Motor neuron (in vitro differentiated cells): Measurements from ENCODE around the gene NR6A1. TPM values are rescaled to one million over a fixed set of nuclear protein-coding genes. Genes with fewer than 3 reads are reported as not detected.

Experiments
- ATAC-seq, 8 experiments: fragments of 200-7000 bp; cut with Tn5 transposase; replicated peaks in 6 of 8; 2 replicates each; pipeline ENCODE4 v1.8.0; 2021; ENCODE audit warnings: mild to moderate bottlenecking in 8 of 8, moderate library complexity in 8 of 8
- H3K27ac ChIP-seq, 2 donors: fragments of 250-450 bp; sonication (Bioruptor Pico); 2 replicates each; pipeline ENCODE4 v1.9.0; 2021; ENCODE audit warnings: antibody characterized with exemption in 2 of 2, mild to moderate bottlenecking in 2 of 2, moderate library complexity in 1 of 2
- H3K4me1 ChIP-seq, 2 donors: fragments of 250-450 bp; sonication (Bioruptor Pico); replicated peaks in 1 of 2; 2 replicates each; pipeline ENCODE4 v1.6.1; 2021; ENCODE audit warnings: antibody characterized with exemption in 2 of 2, mild to moderate bottlenecking in 2 of 2, moderate library complexity in 1 of 2
- H3K4me3 ChIP-seq, 5 donors: fragments of 250-450 bp; sonication (Bioruptor Pico); 2 replicates each; pipeline ENCODE4 v1.9.0; 2021; ENCODE audit warnings: antibody characterized with exemption in 5 of 5, mild to moderate bottlenecking in 5 of 5, moderate library complexity in 4 of 5
- whole genome bisulfite sequencing, 10 experiments: fragments of 450-650 bp; shearing (Covaris generic); methylation state at CpG; one replicate each; pipeline ENCODE4 v1.0.0; 2022; 5-methylcytosine and 5-hydroxymethylcytosine counted together
- in situ Hi-C, 9 experiments: fragments of 400-800 bp; cut with MboI; loops; one replicate each; pipeline ENCODE4 v1.15.0; 2021; ENCODE audit warnings: low sequenced_read_pairs in 9 of 9, low pct_unique_long_range_greater_than_20kb in 2 of 9; ENCODE audit not compliant: unreplicated experiment in 9 of 9
- total RNA-seq, 8 experiments: library from RNA; unstranded; fragments of 300-600 nt; gene quantifications; 2 replicates each; pipeline versions ENCODE4 v1.2.3 to v1.2.4, GENCODE V29; 2022

NR6A1 gene
- total RNA-seq, 8 experiments from 2014 or later: 0.46 to 29.0 (median 3.7) TPM

- 33 to 100% (median 80%) methylated on average over 1 to 4 of the region's 4 CpGs; no CpG with 5 or more reads in 1 of the 10 experiments for WGBS, 10 experiments
- in situ Hi-C loops: no loop called here
These were observed 203.7 kb downstream of the NR6A1 start for GRCh38 chr9:124567362-124567761.

GRCh38 chr9:124562328-124562727 is 208.8 kb downstream of the NR6A1 start:
- ATAC-seq: peak in 3 of 8 experiments; percentile 45 to 58 (median 47)
- in situ Hi-C loops: no loop called here
- H3K4me3 ChIP-seq: no peak overlapping the region
- H3K27ac ChIP-seq: no peak overlapping the region
- H3K4me1 ChIP-seq: peaks cover 9% of the 10 kb centered on the region in 2 donors
- 17 to 75% (median 58%) methylated on average over 1 to 6 of the region's 6 CpGs; no CpG with 5 or more reads in 3 of the 10 experiments for WGBS, 10 experiments

More at GRCh38 chr9:124567362-124567761, 203.7 kb downstream of the NR6A1 start:
- Histone ChIP-seq H3K4me3 (no peak overlapping the region), H3K27ac (no peak overlapping the region), H3K4me1 (peaks cover 5 to 10% of the 10 kb centered on the region in 2 donors)
- no peak for ATAC-seq

GRCh38 chr9:124559871-124560270 is 211.2 kb downstream of the NR6A1 start:
- ATAC-seq: peak in 3 of 8 experiments; percentile 26 to 59 (median 34)
- Histone ChIP-seq H3K27ac (no peak overlapping the region), H3K4me3 (no peak overlapping the region), H3K4me1 (peaks cover 9% of the 10 kb centered on the region in 2 donors)
- in situ Hi-C loops: loop anchor here in 1 of 9 experiments (10.0 kb wide), 1 partner anchor 55 kb away; no protein-coding TSS in a partner anchor
- 0 to 100% (median 75%) methylated on average over 1 to 2 of the region's 2 CpGs; no CpG with 5 or more reads in 3 of the 10 experiments for WGBS, 10 experiments

- WGBS, 10 experiments: 54 to 100% (median 92%) methylated on average over 1 to 4 of the region's 4 CpGs; no CpG with 5 or more reads in 2 of the 10 experiments
- no peak overlapping the region for H3K4me3 ChIP-seq
- H3K4me1 ChIP-seq: peaks cover 9% of the 10 kb centered on the region in 2 donors
- ATAC-seq: no peak
- H3K27ac ChIP-seq: no peak overlapping the region
- in situ Hi-C loops: loop anchor here in 1 of 9 experiments (10.0 kb wide), 1 partner anchor 56 kb away; no protein-coding TSS in a partner anchor
These were observed 212.2 kb downstream of the NR6A1 start for GRCh38 chr9:124558777-124559470.

- WGBS, 10 experiments: 63 to 100% (median 93%) methylated on average over 1 to 3 of the region's 3 CpGs; no CpG with 5 or more reads in 2 of the 10 experiments
- Histone ChIP-seq H3K27ac (no peak overlapping the region), H3K4me3 (no peak overlapping the region), H3K4me1 (peaks cover 9% of the 10 kb centered on the region in 2 donors)
- no peak for ATAC-seq
- in situ Hi-C loops: loop anchor here in 1 of 9 experiments (10.0 kb wide), 1 partner anchor 57 kb away; no protein-coding TSS in a partner anchor
These were observed 213.2 kb downstream of the NR6A1 start for GRCh38 chr9:124557895-124558294.

- Histone ChIP-seq H3K27ac (no peak overlapping the region), H3K4me1 (peaks cover 0 to 2% of the 10 kb centered on the region in 2 donors), H3K4me3 (no peak overlapping the region)
- WGBS, 10 experiments: 58 to 100% (median 86%) methylated on average over 1 to 3 of the region's 3 CpGs; no CpG with 5 or more reads in 1 of the 10 experiments
- in situ Hi-C loops: loop anchor here in 1 of 9 experiments (10.0 kb wide), 1 partner anchor 60 kb away; no protein-coding TSS in a partner anchor
- ATAC-seq: no peak
These were observed 216.1 kb downstream of the NR6A1 start for GRCh38 chr9:124555043-124555442.

- WGBS, 10 experiments: 35 to 100% (median 91%) methylated on average over 1 to 3 of the region's 3 CpGs; no CpG with 5 or more reads in 1 of the 10 experiments
- in situ Hi-C loops: loop anchor here in 1 of 9 experiments (10.0 kb wide), 1 partner anchor 61 kb away; no protein-coding TSS in a partner anchor
- peak in 1 of 8 experiments; percentile 49 for ATAC-seq
- Histone ChIP-seq H3K4me1 (peaks cover 0 to 2% of the 10 kb centered on the region in 2 donors), H3K27ac (no peak overlapping the region), H3K4me3 (no peak overlapping the region)
These were observed 217.4 kb downstream of the NR6A1 start for GRCh38 chr9:124553738-124554137.

- no peak overlapping the region for H3K27ac ChIP-seq
- no peak overlapping the region for H3K4me3 ChIP-seq
- peak in 5 of 8 experiments; percentile 26 to 56 (median 34) for ATAC-seq
- H3K4me1 ChIP-seq: peaks cover 0 to 2% of the 10 kb centered on the region in 2 donors
- in situ Hi-C loops: loop anchor here in 1 of 9 experiments (10.0 kb wide), 1 partner anchor 63 kb away; no protein-coding TSS in a partner anchor
- WGBS, 10 experiments: 89 to 100% (median 100%) methylated on average over 2 of the region's 2 CpGs; no CpG with 5 or more reads in 5 of the 10 experiments
These were observed 218.9 kb downstream of the NR6A1 start for GRCh38 chr9:124552273-124552605.

GRCh38 chr9:124551472-124552272 is 219.4 kb downstream of the NR6A1 start:
- no peak overlapping the region for H3K4me3 ChIP-seq
- WGBS, 10 experiments: 0 to 21% (median 17%) methylated on average over 1 to 4 of the region's 4 CpGs; no CpG with 5 or more reads in 5 of the 10 experiments
- in situ Hi-C loops: loop anchor here in 1 of 9 experiments (10.0 kb wide), 1 partner anchor 63 kb away; no protein-coding TSS in a partner anchor
- peaks cover 0 to 2% of the 10 kb centered on the region in 2 donors for H3K4me1 ChIP-seq
- H3K27ac ChIP-seq: no peak overlapping the region
- peak; percentile 92 to 98 (median 95) for ATAC-seq

GRCh38 chr9:124550072-124550471 is 221.0 kb downstream of the NR6A1 start:
- 50 to 100% (median 93%) methylated on average over 1 to 2 of the region's 2 CpGs; no CpG with 5 or more reads in 1 of the 10 experiments for WGBS, 10 experiments
- no peak overlapping the region for H3K27ac ChIP-seq
- peaks cover 0 to 2% of the 10 kb centered on the region in 2 donors for H3K4me1 ChIP-seq
- in situ Hi-C loops: loop anchor here in 1 of 9 experiments (10.0 kb wide), 1 partner anchor 65 kb away; no protein-coding TSS in a partner anchor
- H3K4me3 ChIP-seq: no peak overlapping the region
- no peak for ATAC-seq

- Histone ChIP-seq H3K4me1 (peaks cover 0 to 2% of the 10 kb centered on the region in 2 donors), H3K4me3 (no peak overlapping the region), H3K27ac (no peak overlapping the region)
- ATAC-seq: no peak
- WGBS, 10 experiments: 0 to 100% (median 94%) methylated on average over 1 of the region's 1 CpG; no CpG with 5 or more reads in 2 of the 10 experiments
- in situ Hi-C loops: loop anchor here in 4 of 9 experiments (25.0 kb wide), 3 partner anchors 112 to 1012 kb away; partner anchors contain the start of gene PSMB7 (in 3 of the 4)
These were observed 222.1 kb downstream of the NR6A1 start for GRCh38 chr9:124549016-124549415.

- in situ Hi-C loops: loop anchor here in 4 of 9 experiments (25.0 kb wide), 3 partner anchors 107 to 1007 kb away; partner anchors contain the start of gene PSMB7 (in 3 of the 4)
- WGBS, 10 experiments: 63 to 100% (median 100%) methylated on average over 1 to 2 of the region's 2 CpGs; no CpG with 5 or more reads in 1 of the 10 experiments
- ATAC-seq: no peak
- H3K4me3 ChIP-seq: no peak overlapping the region
- H3K4me1 ChIP-seq: no peaks in the 10 kb centered on the region
- no peak overlapping the region for H3K27ac ChIP-seq
These were observed 226.6 kb downstream of the NR6A1 start for GRCh38 chr9:124544535-124544934.
